ENCODE measurements around the gene IMMP2L. TPM values are rescaled to one million over a fixed set of nuclear protein-coding genes. Genes with fewer than 3 reads are reported as not detected.

IMMP2L gene
- total and polyA plus RNA-seq, 2 of the 8 experiments (the other 6 are each of a cell fraction or from before 2014, with no cell fraction given): 2.3 to 10.1 TPM

DNA sequence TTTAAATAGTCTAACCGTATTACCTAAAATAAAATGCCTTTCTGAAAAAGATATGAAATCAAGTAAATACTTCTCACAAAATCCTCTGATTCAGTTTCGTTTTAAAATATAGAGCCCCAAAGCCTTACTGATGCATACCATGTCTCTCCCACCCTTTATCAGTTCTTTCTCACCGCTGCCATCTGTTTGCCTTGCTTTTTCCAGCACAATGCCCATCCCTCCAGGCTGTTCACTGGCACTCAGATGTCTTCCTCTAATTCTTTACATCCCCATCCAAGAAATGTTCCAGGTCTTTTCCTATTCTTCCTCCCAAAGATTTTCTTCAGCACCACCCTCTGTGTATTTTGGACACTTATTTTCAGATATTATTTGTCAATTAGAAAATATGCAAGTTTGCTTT, 587.9 kb downstream of the IMMP2L start:
- Histone ChIP-seq H3K36me3 (ENCODE audit: control insufficient read depth in 2 of 4, insufficient read depth in 4 of 4, low read length in 3 of 4) (no peaks in the 10 kb centered on the region), H3K9ac (replicated peaks in 1 of 4; ENCODE audit: extremely low read depth in 1 of 4, low read depth in 3 of 4, low read length in 3 of 4) (no peak overlapping the region), H2BK5ac (ENCODE audit: low read depth, low read length) (no peak overlapping the region), H3K56ac (replicated peaks; ENCODE audit: insufficient read length, low read depth, low read length) (no peak overlapping the region), H3K4me1 (replicated peaks in 1 of 4; ENCODE audit: control insufficient read depth in 3 of 4, insufficient read depth in 4 of 4, low read length in 3 of 4) (0 out of 7 replicates have a peak, but pooled peaks cover 0 to 2% (median 0%) of the 10 kb centered on the region in 4 experiments), H3K79me2 (ENCODE audit: control insufficient read depth in 1 of 2, insufficient read depth in 2 of 2, low read length in 2 of 2) (no peaks in the 10 kb centered on the region), H3K18ac (ENCODE audit: extremely low read depth, low read length) (no peak overlapping the region), H3K23ac (ENCODE audit: insufficient read length) (no peak overlapping the region), H4K5ac (ENCODE audit: insufficient read length, low read depth, low read length) (no peak overlapping the region), H2BK120ac (replicated peaks; ENCODE audit: low read depth, low read length) (no peak overlapping the region), H3K4me2 (ENCODE audit: insufficient read depth in 1 of 2, low read depth in 2 of 2, low read length in 2 of 2) (no peak overlapping the region), H2BK12ac (ENCODE audit: low read depth, low read length) (no peak overlapping the region), H4K20me1 (replicated peaks in 1 of 2; ENCODE audit: control insufficient read depth in 1 of 2, insufficient read depth in 2 of 2, low read length in 2 of 2) (no peaks in the 10 kb centered on the region), H4K91ac (replicated peaks; ENCODE audit: insufficient read length, low read length) (no peak overlapping the region), H3K9me3 (ENCODE audit: insufficient read depth in 2 of 2, low read depth in 1 of 2, low read length in 1 of 2) (no peaks in the 10 kb centered on the region), H4K8ac (ENCODE audit: extremely low read depth, insufficient read depth, low read length) (no peak overlapping the region), H3K14ac (ENCODE audit: insufficient read length) (no peak overlapping the region), H2AFZ (ENCODE audit: low read length) (no peak overlapping the region), H2BK20ac (ENCODE audit: low read length) (no peak overlapping the region), H3K27me3 (replicated peaks in 1 of 4; ENCODE audit: control insufficient read depth in 3 of 4, extremely low read depth in 1 of 4, insufficient read depth in 3 of 4, low read length in 3 of 4) (peaks cover 0 to 1% (median 0%) of the 10 kb centered on the region in 4 experiments; a peak in 1 of 7 replicates), H3K27ac (ENCODE audit: low read depth, low read length) (no peak overlapping the region), H3K4ac (replicated peaks; ENCODE audit: insufficient read length, low read depth, low read length) (no peak overlapping the region), H2AK5ac (ENCODE audit: low read depth, low read length) (no peak overlapping the region), H3K79me1 (ENCODE audit: low read depth, low read length) (no peaks in the 10 kb centered on the region), H3K4me3 (ENCODE audit: extremely low read depth in 1 of 4, insufficient read depth in 2 of 4, low read depth in 3 of 4, low read length in 4 of 4) (no peak overlapping the region), H2BK15ac (ENCODE audit: low read length) (no peak overlapping the region), H3K23me2 (ENCODE audit: low read depth, low read length) (no peaks in the 10 kb centered on the region)
- ChIA-PET CTCF (ENCODE audit: partially characterized antibody) (no interaction called here), POLR2A (ENCODE audit: partially characterized antibody) (no interaction called here)
- 92% methylated on average over 3 of the region's 3 CpGs; no CpG with 5 or more reads in 1 of the 2 experiments for WGBS, 2 experiments (ENCODE audit: extremely low coverage in 1 of 2, insufficient coverage in 1 of 2, insufficient read length in 1 of 2, insufficient replicate concordance in 2 of 2, low coverage in 1 of 2, low lambda C conversion rate in 2 of 2, missing lambda C conversion rate in 1 of 2)
- DNase-seq (ENCODE audit: low read depth in 1 of 2, low spot score in 2 of 2): no peak
- TF ChIP-seq CHD1 (IDR thresholded peaks at IDR 0.05; ENCODE audit: low read depth, low read length) (no peak), FOSL1 (IDR thresholded peaks at IDR 0.05; ENCODE audit: insufficient read depth, low read depth, low read length) (no peak), TBP (IDR thresholded peaks at IDR 0.05; ENCODE audit: low read depth, low read length) (no peak), TAF1 (IDR thresholded peaks at IDR 0.05; ENCODE audit: low read depth, low read length) (no peak), CHD2 (IDR thresholded peaks at IDR 0.05; ENCODE audit: low read length) (no peak), EGR1 (IDR thresholded peaks at IDR 0.05; ENCODE audit: borderline replicate concordance, low read depth, low read length) (no peak), CTBP2 (IDR thresholded peaks at IDR 0.05; ENCODE audit: borderline replicate concordance, insufficient read depth, insufficient read length, low read length) (no peak)
- TF ChIP-seq, protein P1, sequence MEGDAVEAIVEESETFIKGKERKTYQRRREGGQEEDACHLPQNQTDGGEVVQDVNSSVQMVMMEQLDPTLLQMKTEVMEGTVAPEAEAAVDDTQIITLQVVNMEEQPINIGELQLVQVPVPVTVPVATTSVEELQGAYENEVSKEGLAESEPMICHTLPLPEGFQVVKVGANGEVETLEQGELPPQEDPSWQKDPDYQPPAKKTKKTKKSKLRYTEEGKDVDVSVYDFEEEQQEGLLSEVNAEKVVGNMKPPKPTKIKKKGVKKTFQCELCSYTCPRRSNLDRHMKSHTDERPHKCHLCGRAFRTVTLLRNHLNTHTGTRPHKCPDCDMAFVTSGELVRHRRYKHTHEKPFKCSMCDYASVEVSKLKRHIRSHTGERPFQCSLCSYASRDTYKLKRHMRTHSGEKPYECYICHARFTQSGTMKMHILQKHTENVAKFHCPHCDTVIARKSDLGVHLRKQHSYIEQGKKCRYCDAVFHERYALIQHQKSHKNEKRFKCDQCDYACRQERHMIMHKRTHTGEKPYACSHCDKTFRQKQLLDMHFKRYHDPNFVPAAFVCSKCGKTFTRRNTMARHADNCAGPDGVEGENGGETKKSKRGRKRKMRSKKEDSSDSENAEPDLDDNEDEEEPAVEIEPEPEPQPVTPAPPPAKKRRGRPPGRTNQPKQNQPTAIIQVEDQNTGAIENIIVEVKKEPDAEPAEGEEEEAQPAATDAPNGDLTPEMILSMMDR (IDR thresholded peaks at IDR 0.05; ENCODE audit: control extremely low read depth in 1 of 3, insufficient read depth in 1 of 3, low read depth in 1 of 3, low read length in 3 of 3): no peak
- FAIRE-seq: no peak

All from H1 (cell line).